NOMO-1 (cell line): ENCODE data around the gene PDE4B.
"Not testable (repeated sequence)": the region's sequence is repeated elsewhere in the genome, so short reads cannot be mapped to it uniquely, and the experiment has no call there.

Experiments used
- DNase-seq, 2 experiments: peaks; one replicate each; lab custom pipeline; 2025; ENCODE audit not compliant: unreplicated experiment in 2 of 2; lab: John Stamatoyannopoulos, UW

PDE4B gene

DNA sequence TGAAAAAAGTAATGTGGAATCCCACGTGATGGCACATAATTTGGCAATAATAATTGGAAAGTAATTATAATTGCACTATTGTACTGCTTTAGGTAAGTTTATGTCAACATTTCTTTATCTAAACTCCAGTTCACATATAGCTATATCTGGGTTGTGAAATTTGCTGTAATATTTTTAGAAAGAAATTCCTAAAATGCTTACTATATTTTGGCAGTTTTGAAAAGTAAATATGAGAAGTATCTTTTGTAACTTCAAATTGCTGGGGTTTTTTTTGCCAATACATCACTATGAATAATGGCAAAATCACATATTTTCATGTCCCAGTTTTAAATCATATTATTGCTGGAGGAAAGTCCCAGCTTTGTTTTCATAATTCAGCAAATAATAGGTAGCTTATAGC is 197.5 kb downstream of the PDE4B start:
- DNase-seq: no peak

DNA sequence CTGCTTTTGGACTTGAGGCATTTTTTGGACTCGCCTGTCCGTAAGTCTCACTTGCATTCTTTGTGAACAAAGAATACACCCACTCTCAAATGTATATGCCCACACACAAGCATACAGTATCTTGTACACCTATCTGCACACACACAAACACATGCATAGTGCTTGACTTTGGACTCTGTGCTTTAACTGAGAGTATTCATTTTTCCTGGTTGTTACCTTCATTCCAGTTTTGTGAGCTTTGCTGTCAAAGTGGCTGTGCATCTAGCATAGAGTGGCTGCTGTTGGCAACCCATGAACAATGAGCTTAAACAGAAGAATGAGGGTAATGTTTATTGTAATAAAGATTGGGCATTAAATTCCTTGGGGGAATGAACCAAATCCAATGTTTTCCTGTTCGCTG is 199.0 kb downstream of the PDE4B start:
- DNase-seq: no peak

DNA sequence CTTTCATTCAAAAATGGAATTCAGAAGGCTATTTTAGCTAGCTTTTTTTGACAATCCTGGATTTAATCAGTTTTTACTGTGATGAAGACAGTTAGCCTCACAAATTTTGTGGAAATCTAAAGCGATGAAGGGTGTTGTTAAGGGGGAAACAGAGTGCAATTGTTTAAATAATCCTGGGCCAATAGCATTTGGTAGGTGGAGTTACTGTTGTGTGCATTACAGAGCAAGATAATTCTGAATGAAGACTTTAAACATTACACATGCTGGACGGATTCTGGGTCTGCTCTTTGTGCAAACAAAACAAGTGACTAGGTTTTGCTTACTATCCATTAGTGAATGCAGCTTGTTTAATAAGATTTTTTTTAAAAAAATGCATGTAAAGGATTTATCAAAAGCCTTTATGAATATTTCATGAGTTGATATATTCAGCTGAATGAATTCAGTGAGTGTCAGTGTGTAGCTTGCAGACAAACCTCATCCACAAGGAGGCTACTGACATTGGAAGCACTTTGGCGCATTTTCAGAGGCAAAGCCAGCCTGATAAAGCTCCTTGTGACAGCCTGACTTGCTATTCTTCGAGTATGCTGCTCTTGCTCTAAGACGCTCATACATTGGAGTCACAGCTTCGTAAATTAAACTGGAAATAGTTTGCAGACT is 199.6 kb downstream of the PDE4B start:
- no peak for DNase-seq

DNA sequence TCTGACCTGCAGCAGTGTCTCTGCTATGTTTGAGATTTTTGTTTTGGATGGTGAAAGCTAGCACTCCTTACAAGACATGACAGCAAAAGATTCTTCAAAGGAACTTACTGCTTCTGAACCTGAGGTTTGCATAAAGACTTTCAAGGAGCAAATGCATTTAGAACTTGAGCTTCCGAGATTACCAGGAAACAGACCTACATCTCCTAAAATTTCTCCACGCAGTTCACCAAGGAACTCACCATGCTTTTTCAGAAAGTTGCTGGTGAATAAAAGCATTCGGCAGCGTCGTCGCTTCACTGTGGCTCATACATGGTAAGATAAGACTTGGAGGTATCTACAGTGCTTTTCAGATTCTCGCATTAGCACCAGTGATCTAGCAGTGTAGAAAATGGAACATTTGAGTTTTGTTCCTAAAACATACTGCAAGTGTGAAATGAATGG is 200.2 kb downstream of the PDE4B start:
- no peak for DNase-seq

DNA sequence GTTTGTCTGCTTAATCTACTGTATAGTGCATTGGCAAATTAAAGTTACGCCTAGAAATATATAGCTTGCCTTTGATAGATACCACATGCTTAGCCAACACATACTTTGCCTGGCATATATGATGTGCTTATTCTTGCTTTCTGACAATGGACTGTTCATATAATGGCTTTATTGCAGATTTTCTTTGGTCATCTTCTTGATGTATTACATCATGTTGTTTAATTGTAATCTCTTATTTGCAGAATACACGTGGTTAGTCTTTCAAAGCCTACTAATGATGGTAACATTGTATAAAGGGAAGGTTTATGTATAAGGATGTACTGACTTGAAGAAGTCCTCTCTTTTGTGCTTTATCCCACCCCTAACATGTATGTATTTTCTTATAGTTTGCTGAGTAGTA is 201.5 kb downstream of the PDE4B start:
- no peak for DNase-seq

DNA sequence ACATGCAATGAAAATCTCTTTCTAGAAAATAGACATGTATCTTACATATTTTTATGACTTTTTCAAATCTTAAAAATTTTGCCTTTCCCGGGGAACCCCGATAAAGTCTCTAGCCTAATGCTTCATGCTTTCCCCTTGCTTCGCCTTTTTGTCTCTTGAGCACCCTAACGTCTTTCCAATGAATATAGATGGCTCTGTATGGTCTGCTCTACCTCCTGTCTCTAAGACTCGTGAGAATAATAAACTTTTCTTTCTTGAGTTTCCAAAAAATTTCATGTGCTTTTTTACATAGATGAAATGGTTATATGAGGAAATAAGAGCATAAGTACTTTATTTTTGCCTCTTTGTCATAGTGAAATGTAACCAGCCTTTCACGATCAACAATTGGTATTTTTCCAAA is 202.6 kb downstream of the PDE4B start:
- DNase-seq: no peak

DNA sequence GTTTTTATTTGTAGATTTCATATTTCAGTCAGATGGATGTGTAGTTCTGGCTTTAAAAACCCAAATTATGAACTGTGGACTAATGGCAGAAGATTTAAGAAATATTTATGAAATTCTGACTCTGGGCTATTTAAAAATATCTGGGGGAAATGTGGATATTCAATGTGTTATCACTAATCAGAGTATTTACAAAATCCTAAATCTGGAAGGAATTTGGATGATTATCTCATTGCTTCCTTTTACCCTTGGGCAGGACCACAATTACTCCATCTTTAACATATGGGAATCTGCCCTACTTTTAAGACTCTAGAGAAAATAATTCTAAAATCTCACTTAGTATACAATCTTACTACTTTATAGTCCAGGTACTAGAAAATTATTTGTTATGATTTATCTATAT is 203.2 kb downstream of the PDE4B start:
- no peak for DNase-seq

DNA sequence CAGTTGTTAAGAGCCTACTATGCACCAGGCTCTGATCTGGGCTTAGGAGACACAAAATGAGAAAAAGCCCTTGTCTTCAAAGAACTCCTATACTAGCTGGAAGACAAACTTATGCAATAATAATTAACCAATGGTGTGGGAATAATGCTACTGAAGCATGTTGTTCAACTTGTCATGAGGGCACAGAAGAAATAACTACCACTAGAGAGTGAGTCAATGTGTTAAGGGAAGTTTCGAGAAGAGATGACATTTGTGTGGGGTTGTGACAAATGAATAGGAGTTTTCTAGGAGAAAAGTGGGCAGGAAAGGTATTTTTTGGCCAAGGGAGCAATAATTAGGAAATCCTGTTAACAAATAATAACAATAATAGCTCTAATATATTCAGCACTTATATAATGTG is 205.0 kb downstream of the PDE4B start:
- no peak for DNase-seq

DNA sequence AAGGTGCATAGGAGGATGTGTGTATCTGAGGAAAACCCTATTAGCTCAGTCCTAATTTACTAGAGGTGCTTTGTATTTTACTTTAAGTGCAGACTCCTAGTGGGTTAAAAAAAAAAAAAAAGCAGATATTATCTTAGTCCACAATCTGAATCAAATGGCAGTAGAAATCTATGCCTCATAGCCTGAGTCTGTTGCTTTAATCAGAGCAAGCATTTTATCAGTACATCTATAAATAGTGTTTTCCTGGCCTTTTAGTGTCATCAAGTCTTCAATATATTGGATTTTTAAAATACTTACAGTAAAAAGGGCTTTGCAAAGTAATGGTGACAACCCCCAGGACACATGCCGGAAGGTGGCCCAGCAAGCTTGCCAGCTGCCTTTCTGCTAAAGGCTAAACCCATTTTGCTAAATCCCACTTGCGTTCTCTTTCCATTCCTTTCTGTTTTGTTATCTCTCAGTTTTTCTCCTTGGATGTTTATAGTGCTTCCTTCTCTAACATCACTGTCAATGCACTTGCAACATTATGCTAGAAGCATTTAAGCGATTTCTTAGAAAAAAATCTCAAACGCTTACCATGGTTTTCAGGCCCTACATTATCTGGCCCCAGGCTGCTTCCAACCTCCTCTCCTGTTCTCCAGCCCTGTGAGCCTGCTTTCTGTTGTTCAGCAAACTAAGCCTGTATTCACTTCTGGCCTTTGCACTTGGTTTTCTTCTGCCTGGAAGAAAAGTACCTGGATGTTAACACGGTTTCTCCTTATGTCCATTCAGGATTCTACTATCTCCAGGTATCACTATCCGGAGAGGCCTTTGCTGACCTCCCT is 206.3 kb downstream of the PDE4B start:
- DNase-seq: no peak

DNA sequence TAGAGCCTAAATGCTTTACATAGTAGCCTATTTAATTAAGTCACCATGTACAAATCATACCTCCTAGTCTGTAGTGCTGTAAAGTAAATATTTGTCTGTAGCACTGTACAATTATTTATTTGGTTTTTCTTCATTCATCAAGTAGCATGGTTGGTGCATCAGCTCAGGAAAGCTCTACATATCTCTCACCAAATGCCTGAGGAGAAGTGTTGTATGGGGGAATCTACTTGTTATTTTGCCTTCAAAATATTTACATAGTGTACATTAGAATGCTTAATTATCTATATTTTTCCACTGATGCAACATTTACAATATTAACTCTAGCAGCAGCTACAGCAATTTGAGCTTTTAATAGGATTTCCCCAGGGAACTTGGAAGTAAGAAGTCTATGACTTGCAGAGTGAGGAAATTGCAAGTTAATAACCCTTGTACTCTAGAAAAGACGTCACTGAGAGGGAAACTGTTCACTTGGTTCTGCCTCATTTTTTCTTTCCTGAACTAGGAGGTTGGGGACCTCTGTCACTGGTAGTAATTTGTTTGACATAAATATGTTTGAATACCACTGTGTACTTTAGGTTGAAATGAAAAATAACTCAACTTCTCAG is 207.4 kb downstream of the PDE4B start:
- no peak for DNase-seq

DNA sequence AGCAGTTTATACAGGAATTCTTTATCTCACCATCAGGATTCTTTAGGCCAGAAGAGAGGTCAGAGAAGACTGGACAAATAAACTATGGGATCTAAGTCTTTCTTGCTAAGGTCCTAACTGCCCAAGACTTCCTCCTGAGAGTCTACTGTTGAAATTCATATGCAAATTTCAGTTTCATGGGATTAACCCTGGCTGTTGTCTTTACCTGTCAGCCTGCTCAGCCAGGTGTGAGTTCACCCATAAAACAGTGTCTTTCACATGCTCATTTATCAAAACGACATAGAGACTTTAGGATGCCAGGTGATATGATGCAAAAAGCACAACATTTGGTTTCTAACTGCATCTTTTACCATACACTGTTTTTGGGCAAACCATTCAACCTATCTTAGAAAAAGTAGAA is 211.0 kb downstream of the PDE4B start:
- no peak for DNase-seq

DNA sequence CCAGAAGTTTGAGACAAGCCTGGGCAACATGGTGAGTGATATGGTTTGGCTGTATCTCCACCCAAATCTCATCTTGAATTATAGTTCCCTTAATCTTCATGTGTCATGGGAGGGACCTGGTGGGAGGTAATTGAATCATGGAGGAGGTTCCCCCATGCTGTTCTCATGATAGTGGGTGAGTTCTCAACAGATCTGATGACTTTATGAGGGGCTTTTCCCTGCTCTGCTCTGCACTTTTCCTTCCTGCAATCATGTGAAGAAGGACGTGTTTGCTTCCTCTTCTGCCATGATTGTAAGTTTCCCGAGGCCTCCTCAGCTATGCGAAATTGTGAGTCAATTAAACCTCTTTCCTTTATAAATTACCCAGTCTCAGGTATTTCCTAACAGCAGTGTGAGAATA is 213.8 kb downstream of the PDE4B start:
- not testable (repeated sequence) for DNase-seq

DNA sequence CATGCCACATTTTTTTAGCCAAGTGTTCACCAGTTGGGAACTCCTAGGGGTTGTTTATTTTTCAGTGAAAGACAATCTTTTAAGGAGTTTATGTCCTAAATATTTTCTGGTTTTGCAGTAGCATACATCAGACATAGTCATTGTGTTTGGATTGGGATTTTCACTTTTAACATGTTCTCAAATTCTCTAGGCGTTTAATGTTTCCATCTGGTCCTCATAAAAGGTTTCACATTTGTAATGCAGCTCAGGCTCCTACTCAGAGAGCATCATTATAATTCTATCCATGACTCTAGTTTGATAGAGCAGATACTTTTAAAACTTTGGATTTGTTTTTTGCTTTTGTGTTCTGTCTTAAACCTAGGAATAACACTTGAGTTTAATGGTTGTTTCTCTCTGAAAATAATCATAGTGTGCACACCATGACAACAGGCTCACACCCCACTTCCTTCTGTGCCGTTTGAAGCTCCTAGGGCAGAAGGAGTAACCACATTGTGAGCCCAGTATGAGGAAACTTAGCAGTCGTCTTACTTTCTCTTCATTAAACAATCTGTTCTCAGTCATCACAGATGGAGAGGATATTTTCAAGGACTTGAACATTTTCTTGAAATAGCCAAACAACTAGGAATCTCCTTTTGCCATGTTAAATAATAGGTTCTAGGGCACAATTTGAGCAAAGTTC is 219.6 kb downstream of the PDE4B start:
- peak; percentile 66 to 82 for DNase-seq

DNA sequence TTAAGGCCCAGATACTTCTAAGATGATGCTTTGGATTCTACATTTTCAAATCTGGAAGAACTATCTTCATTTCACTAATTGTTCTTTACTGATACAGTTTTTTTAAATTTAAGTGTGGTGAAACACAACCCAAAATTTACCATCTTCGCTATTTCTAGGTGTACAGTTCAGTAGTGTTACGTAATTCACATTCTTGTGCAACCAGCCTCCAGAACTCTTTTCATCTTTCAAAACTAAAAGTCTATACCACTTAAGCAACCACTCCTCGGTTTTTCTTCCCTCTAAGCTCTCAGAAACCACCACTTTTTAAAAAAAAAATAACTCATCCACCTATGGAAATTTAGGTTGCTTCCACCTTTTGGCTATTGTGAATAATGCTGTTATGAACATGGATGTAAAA is 220.7 kb downstream of the PDE4B start:
- peak; percentile 29 to 85 for DNase-seq

DNA sequence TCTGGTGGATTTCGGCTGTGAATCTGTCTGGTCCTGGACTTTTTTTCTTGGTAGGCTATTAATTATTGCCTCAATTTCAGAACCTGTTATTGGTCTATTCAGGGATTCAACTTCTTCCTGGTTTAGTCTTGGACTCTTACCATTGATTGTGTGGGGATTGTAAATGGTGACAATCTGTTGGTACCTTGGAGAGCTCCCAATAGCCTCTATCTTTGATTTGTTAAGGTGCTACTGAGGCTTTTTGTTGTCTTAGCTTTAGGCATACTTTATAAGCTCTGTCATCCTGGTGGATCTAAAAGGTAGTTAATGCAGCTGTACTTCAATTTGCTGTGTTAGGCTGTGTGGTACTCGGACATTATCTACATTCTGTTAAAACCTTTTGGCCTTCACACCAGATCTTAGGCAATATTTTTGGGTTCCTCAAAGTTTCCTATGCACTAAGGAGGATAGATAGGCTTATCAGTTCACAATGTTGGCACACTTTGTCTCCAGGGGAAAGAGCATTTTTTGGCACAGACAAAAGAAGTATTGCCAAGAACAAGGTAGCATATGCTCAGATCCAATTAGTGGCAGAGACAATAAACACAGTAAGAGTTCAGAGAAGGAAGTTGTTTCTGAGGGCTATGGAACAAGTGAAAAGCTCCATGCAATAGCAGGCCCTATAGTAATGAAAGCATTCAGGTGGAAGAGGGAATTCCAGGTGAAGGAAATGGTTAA is 230.4 kb downstream of the PDE4B start:
- no peak for DNase-seq

DNA sequence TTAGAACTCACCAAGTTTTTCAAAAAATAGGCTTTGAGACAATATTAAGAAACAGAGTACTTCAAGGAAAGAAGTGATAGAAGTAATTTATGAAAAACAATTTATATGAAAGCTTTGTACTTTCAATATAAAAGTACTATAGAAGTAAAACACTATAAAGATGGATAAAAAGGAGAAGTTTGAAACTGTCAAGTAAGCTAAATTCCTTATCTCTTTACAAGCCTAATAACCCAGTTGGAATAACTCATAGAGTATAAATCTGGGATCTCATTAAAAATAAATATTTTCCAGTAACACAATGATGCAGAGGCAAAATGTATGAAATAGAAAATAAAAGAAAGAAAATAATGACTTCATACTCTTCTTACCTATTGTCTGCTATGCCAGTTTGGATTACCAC is 232.5 kb downstream of the PDE4B start:
- no peak for DNase-seq

DNA sequence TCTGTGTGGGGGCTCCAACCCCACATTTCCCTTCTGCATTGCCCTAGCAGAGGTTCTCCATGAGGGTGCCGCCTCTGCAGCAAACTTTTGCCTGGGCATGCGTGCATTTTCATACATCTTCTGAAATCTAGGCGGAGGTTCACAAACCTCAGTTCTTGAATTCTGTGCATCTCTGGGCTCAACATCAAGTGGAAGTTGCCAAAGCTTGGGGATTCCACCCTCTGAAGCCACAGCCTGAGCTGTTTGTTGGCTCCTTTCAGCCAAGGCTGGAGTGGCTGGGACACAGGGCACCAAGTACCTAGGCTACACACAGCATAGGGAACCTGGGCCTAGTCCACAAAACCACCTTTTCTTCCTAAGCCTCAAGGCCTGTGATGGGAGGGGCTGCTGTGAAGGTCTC is 235.3 kb downstream of the PDE4B start:
- no peak for DNase-seq

DNA sequence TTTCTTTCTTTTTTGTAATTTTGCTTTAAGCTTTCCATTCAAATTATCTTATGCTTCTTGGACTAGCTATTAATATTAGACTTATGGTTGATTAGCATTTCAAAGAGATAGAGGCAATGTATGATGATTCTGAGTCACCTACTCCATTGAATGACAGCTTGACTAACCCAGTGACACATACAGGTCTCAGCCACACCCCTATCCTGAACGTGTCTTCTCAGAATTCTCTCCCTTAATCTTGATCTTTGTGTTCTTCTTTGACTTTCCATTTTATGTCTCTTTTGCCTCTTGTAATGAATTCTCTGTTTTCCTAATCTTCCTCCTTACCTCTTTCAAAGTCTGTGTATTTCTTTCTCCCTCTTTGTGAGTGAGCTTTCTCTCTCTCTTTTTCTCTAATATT is 241.1 kb downstream of the PDE4B start:
- DNase-seq: no peak

DNA sequence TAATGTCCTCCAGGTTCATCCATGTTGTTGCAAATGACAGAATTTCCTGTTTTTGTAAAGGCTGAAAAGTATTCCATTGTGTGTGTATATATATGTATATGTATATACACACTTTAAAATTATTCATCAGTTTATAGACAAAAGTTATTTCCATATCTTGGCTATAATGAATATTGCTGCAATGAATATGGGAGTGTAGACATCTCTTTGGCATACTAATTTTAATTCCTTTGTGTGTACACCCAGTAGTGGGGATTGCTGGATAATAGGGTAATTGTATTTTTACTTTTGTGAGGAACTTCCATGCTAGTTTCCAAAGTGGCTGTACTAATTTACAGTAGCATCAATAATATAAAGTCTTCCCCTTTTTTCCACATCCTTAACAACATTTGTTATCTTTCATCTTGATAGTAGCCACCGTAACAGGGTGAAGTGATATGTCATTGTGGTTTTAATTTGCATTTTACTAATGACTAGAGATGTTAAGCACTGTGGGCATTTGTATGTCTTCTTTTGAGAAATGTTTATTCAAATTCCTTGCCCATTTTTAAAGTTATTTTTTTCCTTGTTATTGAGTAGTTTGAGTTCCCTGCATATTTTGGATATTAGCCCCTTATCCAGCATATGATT is 243.0 kb downstream of the PDE4B start:
- DNase-seq: no peak

DNA sequence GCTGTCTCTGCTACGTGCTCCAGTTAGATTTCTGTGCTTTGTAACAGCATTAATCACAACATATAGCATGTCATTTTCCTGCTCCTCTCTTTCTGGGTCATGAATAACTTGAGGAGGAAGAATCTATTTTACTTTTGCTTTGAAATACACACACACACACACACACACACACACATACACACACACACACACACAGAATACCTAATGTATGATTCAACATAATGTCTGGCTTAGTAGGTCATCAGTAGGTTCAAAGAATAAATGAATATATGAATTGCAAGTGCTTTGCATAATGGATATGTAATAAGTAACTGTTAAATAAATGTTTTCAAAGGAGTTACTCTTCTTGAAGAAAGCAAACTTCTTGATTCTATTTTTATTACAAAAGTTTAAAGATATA is 249.0 kb downstream of the PDE4B start:
- DNase-seq: no peak
